GM23338 (cell line): Measurements from ENCODE around the gene SLC16A12. TPM values are rescaled to one million over a fixed set of nuclear protein-coding genes. Genes with fewer than 3 reads are reported as not detected.

Experiments used
- ATAC-seq: fragments of 200-7000 bp; cut with Tn5 transposase; 3 replicates; pipeline ENCODE4 v1.9.1; 2020
- DNase-seq: peaks from one replicate; pipeline ENCODE4 v3.0.0-alpha.2; 2015; ENCODE audit warnings: low spot score
- H2AFZ ChIP-seq: fragments of 200-600 bp; sonication (generic); 2 replicates; pipeline ENCODE4 v1.8.0; 2016; ENCODE audit warnings: antibody characterized with exemption, mild to moderate bottlenecking, moderate library complexity
- H3F3A ChIP-seq: fragments of 200-600 bp; sonication (generic); replicated peaks from 2 replicates; pipeline ENCODE4 v1.8.0; 2017; ENCODE audit warnings: antibody characterized with exemption, mixed run types, low read depth
- H3K27ac ChIP-seq: fragments of 200-600 bp; sonication (generic); 2 replicates; pipeline ENCODE4 v1.6.1; 2016; ENCODE audit warnings: low read depth
- H3K27me3 ChIP-seq: fragments of 200-600 bp; sonication (generic); 2 replicates; pipeline ENCODE4 v1.8.0; 2016; ENCODE audit warnings: mild to moderate bottlenecking, mixed run types, moderate library complexity; ENCODE audit not compliant: insufficient read depth
- H3K36me3 ChIP-seq: fragments of 200-600 bp; sonication (generic); 2 replicates; pipeline ENCODE4 v1.8.0; 2016; ENCODE audit warnings: mild to moderate bottlenecking; ENCODE audit not compliant: insufficient read depth
- H3K4me1 ChIP-seq: fragments of 200-600 bp; sonication (generic); 2 replicates; pipeline ENCODE4 v1.8.0; 2016; ENCODE audit warnings: mild to moderate bottlenecking, moderate library complexity; ENCODE audit not compliant: insufficient read depth
- H3K4me2 ChIP-seq: fragments of 200-600 bp; sonication (generic); 2 replicates; pipeline ENCODE4 v1.7.1; 2017; ENCODE audit warnings: mixed run types
- H3K4me3 ChIP-seq: fragments of 200-600 bp; sonication (generic); 2 replicates; pipeline ENCODE4 v1.6.1; 2016; ENCODE audit warnings: mixed run types
- H3K79me2 ChIP-seq: fragments of 200-600 bp; sonication (generic); replicated peaks from 2 replicates; pipeline ENCODE4 v1.8.0; 2017; ENCODE audit warnings: mild to moderate bottlenecking; ENCODE audit not compliant: insufficient read depth
- H3K9me2 ChIP-seq: fragments of 200-600 bp; sonication (generic); 2 replicates; pipeline ENCODE4 v1.8.0; 2017; ENCODE audit not compliant: insufficient read depth
- H4K20me1 ChIP-seq: fragments of 200-600 bp; sonication (generic); replicated peaks from 2 replicates; pipeline ENCODE4 v1.8.0; 2017; ENCODE audit warnings: mild to moderate bottlenecking; ENCODE audit not compliant: insufficient read depth
- H3K27ac Mint-ChIP-seq: 2 replicates; pipeline ENCODE4 v1.8.0; 2020; ENCODE audit warnings: inconsistent platforms, mild to moderate bottlenecking, moderate library complexity, mixed read lengths
- H3K27me3 Mint-ChIP-seq: 3 replicates; pipeline ENCODE4 v1.8.0; 2022; ENCODE audit warnings: low read depth, mild to moderate bottlenecking, moderate library complexity, mixed read lengths, inconsistent platforms; ENCODE audit not compliant: insufficient read depth, poor library complexity
- H3K36me3 Mint-ChIP-seq: 3 replicates; pipeline ENCODE4 v1.8.0; 2021; ENCODE audit warnings: low read depth, mild to moderate bottlenecking, inconsistent platforms, moderate library complexity, mixed read lengths
- H3K4me1 Mint-ChIP-seq: 3 replicates; pipeline ENCODE4 v1.8.0; 2020; ENCODE audit warnings: mild to moderate bottlenecking, inconsistent platforms, mixed read lengths
- H3K4me3 Mint-ChIP-seq: 3 replicates; pipeline ENCODE4 v1.8.0; 2021; ENCODE audit warnings: moderate library complexity, mild to moderate bottlenecking, inconsistent platforms, mixed read lengths
- H3K9me3 Mint-ChIP-seq: 3 replicates; pipeline ENCODE4 v1.8.0; 2020; ENCODE audit warnings: moderate library complexity, mild to moderate bottlenecking, inconsistent platforms, mixed read lengths
- CTCF ChIP-seq, 2 experiments: fragments of 200-600 bp in 1 of 2; sonication (generic) in 1 of 2; conservative IDR thresholded peaks; 2 replicates each; pipeline versions ENCODE4 v1.5.1 to v1.6.1; 2016 to 2017; ENCODE audit warnings: antibody characterized with exemption in 2 of 2, low read depth in 2 of 2, mild to moderate bottlenecking in 2 of 2, moderate library complexity in 1 of 2
- EZH2 ChIP-seq: fragments of 200-600 bp; sonication (generic); IDR thresholded peaks from one replicate; pipeline ENCODE4 v1.8.0; 2017; ENCODE audit warnings: antibody characterized with exemption, mild to moderate bottlenecking, low read depth; ENCODE audit not compliant: unreplicated experiment
- EZH2phosphoT487 ChIP-seq: fragments of 200-600 bp; sonication (generic); IDR thresholded peaks from one replicate; pipeline ENCODE4 v1.8.1; 2018; ENCODE audit warnings: antibody characterized with exemption; ENCODE audit not compliant: unreplicated experiment
- JUNB ChIP-seq: IDR thresholded peaks from one replicate; pipeline ENCODE4 v1.6.1; 2016; ENCODE audit warnings: antibody characterized with exemption; ENCODE audit not compliant: unreplicated experiment
- NANOG ChIP-seq: IDR thresholded peaks from 2 replicates; pipeline ENCODE4 v1.6.1; 2016; ENCODE audit warnings: antibody characterized with exemption, borderline replicate concordance
- REST ChIP-seq: IDR thresholded peaks from one replicate; pipeline ENCODE4 v1.6.1; 2018; ENCODE audit warnings: antibody characterized with exemption; ENCODE audit not compliant: unreplicated experiment
- STAT1 ChIP-seq: IDR thresholded peaks from one replicate; pipeline ENCODE4 v1.6.1; 2016; ENCODE audit warnings: antibody characterized with exemption; ENCODE audit not compliant: unreplicated experiment
- ZNF114 ChIP-seq: fragments of 250-450 bp; sonication (Bioruptor Pico); IDR thresholded peaks from 2 replicates; pipeline ENCODE4 v1.5.0; 2020; ENCODE audit warnings: mild to moderate bottlenecking, moderate library complexity
- ZNF331 ChIP-seq: fragments of 250-450 bp; sonication (Bioruptor Pico); IDR thresholded peaks from 2 replicates; pipeline ENCODE4 v1.5.0; 2020; ENCODE audit warnings: low read depth, mild to moderate bottlenecking, moderate library complexity
- polyA plus RNA-seq: library from polyadenylated mRNA; unstranded; fragments of >200 nt; fragmentation: Nextera tagmentation; extraction: Ambion mirVana; gene quantifications from 2 replicates; pipeline ENCODE4 v1.2.1, GENCODE V29; 2016
- total RNA-seq: library from RNA; depleted of rRNA; stranded (reverse); fragments of >200 nt; shearing (Covaris generic); gene quantifications from 2 replicates; pipeline ENCODE4 v1.2.3, GENCODE V29; 2014

Gene SLC16A12
- total and polyA plus RNA-seq, 2 experiments from 2014 or later = 0.84 to 2.0 TPM

GRCh38 chr10:89416465-89416864, 118.9 kb downstream of the SLC16A12 start:
- no peak overlapping the region for H2AFZ ChIP-seq
- H3K4me1 ChIP-seq = peaks cover 12% of the 10 kb centered on the region
- Mint-ChIP-seq H3K4me1 (peaks cover 17% of the 10 kb centered on the region), H3K27ac (no peak overlapping the region), H3K9me3 (peaks cover 10% of the 10 kb centered on the region), H3K27me3 (peaks cover 27% of the 10 kb centered on the region), H3K36me3 (peaks cover 11% of the 10 kb centered on the region), H3K4me3 (no peak overlapping the region)
- no peak for TF ChIP-seq STAT1
- TF ChIP-seq EZH2 = no peak
- TF ChIP-seq EZH2phosphoT487 = no peak
- no peak for TF ChIP-seq REST
- no peak for TF ChIP-seq ZNF331
- no peak for TF ChIP-seq CTCF (conservative IDR thresholded peaks at IDR 0.05; ENCODE audit: low read depth in 2 of 2)
- no peak for TF ChIP-seq ZNF114 (CRISPR knock-in tag)
- no peak for TF ChIP-seq NANOG
- H3K4me2 ChIP-seq = no peak overlapping the region
- no peaks in the 10 kb centered on the region for H3K79me2 ChIP-seq
- H3F3A ChIP-seq = 0 out of 2 replicates have a peak, but pooled peaks cover 3% of the 10 kb centered on the region
- no peaks in the 10 kb centered on the region for H3K9me2 ChIP-seq
- no peak overlapping the region for H3K27ac ChIP-seq
- H3K4me3 ChIP-seq = no peak overlapping the region
- no peaks in the 10 kb centered on the region for H4K20me1 ChIP-seq
- ATAC-seq (no peak), DNase-seq (no peak)
- peaks cover 33% of the 10 kb centered on the region for H3K27me3 ChIP-seq
- H3K36me3 ChIP-seq = no peaks in the 10 kb centered on the region

GRCh38 chr10:89414879-89415821, 120.2 kb downstream of the SLC16A12 start:
- no peak for TF ChIP-seq NANOG
- TF ChIP-seq JUNB = no peak
- peak; percentile 31 for TF ChIP-seq REST
- Mint-ChIP-seq H3K4me3 (peak overlapping the region; percentile 91), H3K27me3 (peaks cover 27% of the 10 kb centered on the region), H3K4me1 (peaks cover 17% of the 10 kb centered on the region), H3K36me3 (peaks cover 11% of the 10 kb centered on the region), H3K27ac (no peak overlapping the region), H3K9me3 (peaks cover 10% of the 10 kb centered on the region)
- DNase-seq (peak; percentile 60), ATAC-seq (peak; percentile 75)
- Histone ChIP-seq H3K9me2 (no peaks in the 10 kb centered on the region), H3K4me2 (peak overlapping the region; percentile 83), H3K36me3 (no peaks in the 10 kb centered on the region), H4K20me1 (no peaks in the 10 kb centered on the region), H3K79me2 (no peaks in the 10 kb centered on the region), H3K4me1 (peaks cover 12% of the 10 kb centered on the region), H3K27me3 (peaks cover 33% of the 10 kb centered on the region), H2AFZ (peak overlapping the region; percentile 97), H3F3A (0 out of 2 replicates have a peak, but pooled peaks cover 3% of the 10 kb centered on the region), H3K27ac (no peak overlapping the region), H3K4me3 (peak overlapping the region; percentile 70)
